ENCODE data around the gene INS. TPM values are rescaled to one million over a fixed set of nuclear protein-coding genes. Genes with fewer than 3 reads are reported as not detected.

INS gene
- total and polyA plus RNA-seq, 7 donors, result 0.65 to 2.8 TPM; not detected in 5

- H3K27ac ChIP-seq, result no peak overlapping the region
- no peaks in the 10 kb centered on the region for H3K36me3 ChIP-seq (ENCODE audit: insufficient read depth in 1 of 2, low read depth in 1 of 2)
- no peak for DNase-seq
- ATAC-seq, result no peak
- WGBS, 3 donors, result 41 to 48% (median 46%) methylated on average over 10 of the region's 10 CpGs
- H3K27me3 ChIP-seq (ENCODE audit: insufficient read depth in 3 of 3, low read length in 2 of 3), result peaks cover 0 to 78% (median 10%) of the 10 kb centered on the region in 3 donors
- H3K4me1 ChIP-seq, result peaks cover 5% of the 10 kb centered on the region
- no peak overlapping the region for H3K4me3 ChIP-seq
- no peaks in the 10 kb centered on the region for H3K9me3 ChIP-seq
- intact Hi-C loops (cut with DNase I), result loop anchor here in 1 of 2 donors (10.0 kb wide), 1 partner anchor 246 kb away; no protein-coding TSS in a partner anchor
- no peak for TF ChIP-seq CTCF (IDR thresholded peaks at IDR 0.05)
Observed at GRCh38 chr11:2169005-2169378, 8.0 kb upstream of the INS start.

- ATAC-seq (no peak), DNase-seq (no peak)
- 75 to 80% (median 76%) methylated on average over 27 to 33 of the region's 33 CpGs for WGBS, 3 donors
- H3K4me3 ChIP-seq, result no peak overlapping the region
- peaks cover 0 to 75% (median 10%) of the 10 kb centered on the region in 3 donors for H3K27me3 ChIP-seq (ENCODE audit: insufficient read depth in 3 of 3, low read length in 2 of 3)
- peaks cover 5% of the 10 kb centered on the region for H3K4me1 ChIP-seq
- H3K9me3 ChIP-seq, result no peaks in the 10 kb centered on the region
- no peak for TF ChIP-seq CTCF (IDR thresholded peaks at IDR 0.05)
- no peaks in the 10 kb centered on the region for H3K36me3 ChIP-seq (ENCODE audit: insufficient read depth in 1 of 2, low read depth in 1 of 2)
- intact Hi-C loops (cut with DNase I), result loop anchor here in 1 of 2 donors (10.0 kb wide), 1 partner anchor 246 kb away; no protein-coding TSS in a partner anchor
- H3K27ac ChIP-seq, result no peak overlapping the region
Observed at GRCh38 chr11:2168286-2169004, 7.4 kb upstream of the INS start.

- peaks cover 5% of the 10 kb centered on the region for H3K4me1 ChIP-seq
- intact Hi-C loops (cut with DNase I), result loop anchor here in 1 of 2 donors (10.0 kb wide), 1 partner anchor 247 kb away; no protein-coding TSS in a partner anchor
- no peaks in the 10 kb centered on the region for H3K36me3 ChIP-seq (ENCODE audit: insufficient read depth in 1 of 2, low read depth in 1 of 2)
- H3K27me3 ChIP-seq (ENCODE audit: insufficient read depth in 3 of 3, low read length in 2 of 3), result peaks cover 0 to 73% (median 9%) of the 10 kb centered on the region in 3 donors
- ATAC-seq (no peak), DNase-seq (no peak)
- 61 to 67% (median 62%) methylated on average over 30 to 31 of the region's 31 CpGs for WGBS, 3 donors
- no peak for TF ChIP-seq CTCF (IDR thresholded peaks at IDR 0.05)
- no peak overlapping the region for H3K4me3 ChIP-seq
- H3K27ac ChIP-seq, result no peak overlapping the region
- H3K9me3 ChIP-seq, result no peaks in the 10 kb centered on the region
Observed at GRCh38 chr11:2167141-2168045, 6.4 kb upstream of the INS start.

GRCh38 chr11:2166091-2166851 lies 5.3 kb upstream of the INS start:
- DNase-seq, result no peak
- Histone ChIP-seq H3K4me1 (peaks cover 5% of the 10 kb centered on the region), H3K4me3 (peak overlapping the region; percentile 49), H3K27me3 (ENCODE audit: insufficient read depth in 3 of 3, low read length in 2 of 3) (peaks cover 0 to 68% (median 9%) of the 10 kb centered on the region in 3 donors), H3K36me3 (ENCODE audit: insufficient read depth in 1 of 2, low read depth in 1 of 2) (no peaks in the 10 kb centered on the region), H3K27ac (no peak overlapping the region), H3K9me3 (no peaks in the 10 kb centered on the region)
- peak; percentile 53 for TF ChIP-seq CTCF (IDR thresholded peaks at IDR 0.05)
- intact Hi-C loops (cut with DNase I), result loop anchor here in 1 of 2 donors (10.0 kb wide), 1 partner anchor 249 kb away; no protein-coding TSS in a partner anchor
- WGBS, 3 donors, result 6 to 8% (median 7%) methylated on average over 52 to 70 of the region's 70 CpGs
- ATAC-seq, result peak; percentile 43 to 72 (median 48)

Data from psoas muscle (tissue), 8 donors.